IMR-90 (cell line): ENCODE data around the gene ADAMTS5.

ENCODE experiments used
- CEBPB ChIP-seq: IDR thresholded peaks from 2 replicates; pipeline ENCODE4 v1.6.1; 2012; ENCODE audit warnings: low read depth, low read length, improper control_type of control experiment
- FOS ChIP-seq: fragments of 150-350 bp; IDR thresholded peaks from 2 replicates; pipeline ENCODE4 v1.6.1; 2016; ENCODE audit warnings: low read depth, low read length
- MAZ ChIP-seq: IDR thresholded peaks from 2 replicates; pipeline ENCODE4 v1.6.1; 2012; ENCODE audit warnings: low read depth, mild to moderate bottlenecking, low read length, improper control_type of control experiment, moderate library complexity, borderline replicate concordance
- POLR2A ChIP-seq: IDR thresholded peaks from 2 replicates; pipeline ENCODE4 v1.6.1; 2012; ENCODE audit warnings: mild to moderate bottlenecking, low read depth, low read length
- RAD21 ChIP-seq: IDR thresholded peaks from 2 replicates; pipeline ENCODE4 v1.6.1; 2012; ENCODE audit warnings: low read length, improper control_type of control experiment
- RCOR1 ChIP-seq: IDR thresholded peaks from 2 replicates; pipeline ENCODE4 v1.6.1; 2012; ENCODE audit warnings: mild to moderate bottlenecking, low read length, improper control_type of control experiment; ENCODE audit not compliant: insufficient replicate concordance
- SMC3 ChIP-seq: fragments of 150-350 bp; IDR thresholded peaks from 2 replicates; pipeline ENCODE4 v1.6.1; 2016; ENCODE audit warnings: low read depth, mild to moderate bottlenecking, antibody characterized with exemption, low read length, moderate library complexity
- USF2 ChIP-seq: fragments of 150-350 bp; IDR thresholded peaks from 2 replicates; pipeline ENCODE4 v1.6.1; 2017; ENCODE audit warnings: mild to moderate bottlenecking, antibody characterized with exemption, low read length, low read depth
- TF ChIP-seq, protein P1 (sequence below): conservative IDR thresholded peaks from 2 replicates; pipeline ENCODE4 v1.5.1; 2012; ENCODE audit warnings: mild to moderate bottlenecking, low read depth, low read length, improper control_type of control experiment

DNA sequence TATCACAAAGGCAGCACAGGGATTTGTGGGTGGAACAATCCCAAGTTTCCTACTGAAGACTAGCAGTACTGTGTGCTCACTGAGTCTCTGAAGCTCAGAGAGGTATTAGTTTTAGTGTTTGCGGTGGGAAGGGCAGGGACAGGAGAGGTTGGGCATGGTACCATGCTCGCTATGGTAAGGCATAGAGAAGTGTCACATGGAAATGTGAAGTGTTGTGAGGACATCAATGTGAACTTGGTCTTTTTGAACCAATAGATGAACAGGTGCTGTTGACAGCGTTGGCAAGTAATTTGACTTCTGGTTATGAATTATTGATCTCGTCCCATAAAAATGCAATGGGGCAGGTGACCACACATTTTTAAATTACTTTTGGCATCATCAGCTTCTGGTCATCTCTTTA lies 65.9 kb downstream of the ADAMTS5 start:
- no peak for TF ChIP-seq USF2
- TF ChIP-seq, protein P1, sequence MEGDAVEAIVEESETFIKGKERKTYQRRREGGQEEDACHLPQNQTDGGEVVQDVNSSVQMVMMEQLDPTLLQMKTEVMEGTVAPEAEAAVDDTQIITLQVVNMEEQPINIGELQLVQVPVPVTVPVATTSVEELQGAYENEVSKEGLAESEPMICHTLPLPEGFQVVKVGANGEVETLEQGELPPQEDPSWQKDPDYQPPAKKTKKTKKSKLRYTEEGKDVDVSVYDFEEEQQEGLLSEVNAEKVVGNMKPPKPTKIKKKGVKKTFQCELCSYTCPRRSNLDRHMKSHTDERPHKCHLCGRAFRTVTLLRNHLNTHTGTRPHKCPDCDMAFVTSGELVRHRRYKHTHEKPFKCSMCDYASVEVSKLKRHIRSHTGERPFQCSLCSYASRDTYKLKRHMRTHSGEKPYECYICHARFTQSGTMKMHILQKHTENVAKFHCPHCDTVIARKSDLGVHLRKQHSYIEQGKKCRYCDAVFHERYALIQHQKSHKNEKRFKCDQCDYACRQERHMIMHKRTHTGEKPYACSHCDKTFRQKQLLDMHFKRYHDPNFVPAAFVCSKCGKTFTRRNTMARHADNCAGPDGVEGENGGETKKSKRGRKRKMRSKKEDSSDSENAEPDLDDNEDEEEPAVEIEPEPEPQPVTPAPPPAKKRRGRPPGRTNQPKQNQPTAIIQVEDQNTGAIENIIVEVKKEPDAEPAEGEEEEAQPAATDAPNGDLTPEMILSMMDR, result no peak
- no peak for TF ChIP-seq RAD21
- no peak for TF ChIP-seq POLR2A
- TF ChIP-seq RCOR1, result no peak
- TF ChIP-seq FOS, result no peak
- no peak for TF ChIP-seq MAZ
- no peak for TF ChIP-seq CEBPB
- no peak for TF ChIP-seq SMC3
